Trophoblast cell (in vitro differentiated cells and primary cell): ENCODE results near the gene BRAP. TPM values are rescaled to one million over a fixed set of nuclear protein-coding genes. Genes with fewer than 3 reads are reported as not detected.

ENCODE experiments used
- DNase-seq, 2 donors: peaks; one replicate each; pipeline ENCODE4 v3.0.0-alpha.2; 2016
- H2AFZ ChIP-seq: 2 replicates; pipeline ENCODE4 v1.6.1; 2013; ENCODE audit warnings: low read length, moderate library complexity, mild to moderate bottlenecking; ENCODE audit not compliant: insufficient read depth, poor library complexity
- H2AK5ac ChIP-seq: 2 replicates; pipeline ENCODE4 v1.6.1; 2013; ENCODE audit warnings: mild to moderate bottlenecking, low read length
- H2BK120ac ChIP-seq: 2 replicates; pipeline ENCODE4 v1.6.1; 2013; ENCODE audit warnings: low read length, mild to moderate bottlenecking, moderate library complexity; ENCODE audit not compliant: insufficient read depth, poor library complexity
- H2BK12ac ChIP-seq: 2 replicates; pipeline ENCODE4 v1.6.1; 2013; ENCODE audit warnings: mild to moderate bottlenecking, low read length, moderate library complexity
- H2BK5ac ChIP-seq: 2 replicates; pipeline ENCODE4 v1.6.1; 2013; ENCODE audit warnings: low read length, low read depth, moderate library complexity, mild to moderate bottlenecking; ENCODE audit not compliant: poor library complexity
- H3K14ac ChIP-seq: 2 replicates; pipeline ENCODE4 v1.6.1; 2013; ENCODE audit warnings: mild to moderate bottlenecking, low read length
- H3K18ac ChIP-seq: 2 replicates; pipeline ENCODE4 v1.6.1; 2013; ENCODE audit warnings: mild to moderate bottlenecking, low read length
- H3K23ac ChIP-seq: 2 replicates; pipeline ENCODE4 v1.6.1; 2013; ENCODE audit warnings: low read length
- H3K27ac ChIP-seq: 2 replicates; pipeline ENCODE4 v1.5.1; 2013; ENCODE audit warnings: low read depth, mild to moderate bottlenecking, inconsistent platforms, low read length, moderate library complexity
- H3K27me3 ChIP-seq: 2 replicates; pipeline ENCODE4 v1.6.1; 2013; ENCODE audit warnings: inconsistent platforms, mild to moderate bottlenecking, low read length, moderate library complexity; ENCODE audit not compliant: insufficient read depth
- H3K36me3 ChIP-seq, 2 experiments: 1 replicate in 1 of 2; 2 replicates in 1 of 2; pipeline ENCODE4 v1.6.1; 2013; ENCODE audit warnings: low read length in 2 of 2, mild to moderate bottlenecking in 2 of 2, moderate library complexity in 1 of 2; ENCODE audit not compliant: insufficient read depth in 2 of 2, control insufficient read depth in 1 of 2
- H3K4ac ChIP-seq: 2 replicates; pipeline ENCODE4 v1.6.1; 2013; ENCODE audit warnings: low read depth, mild to moderate bottlenecking, low read length, moderate library complexity
- H3K4me1 ChIP-seq, 2 experiments: 1 replicate in 1 of 2; 2 replicates in 1 of 2; pipeline ENCODE4 v1.6.1; 2013; ENCODE audit warnings: low read length in 2 of 2, mild to moderate bottlenecking in 2 of 2, moderate library complexity in 1 of 2; ENCODE audit not compliant: insufficient read depth in 2 of 2, control insufficient read depth in 1 of 2
- H3K4me2 ChIP-seq: 2 replicates; pipeline ENCODE4 v1.6.1; 2013; ENCODE audit warnings: inconsistent platforms, mild to moderate bottlenecking, low read length, moderate library complexity
- H3K4me3 ChIP-seq: 2 replicates; pipeline ENCODE4 v1.5.1; 2013; ENCODE audit warnings: mild to moderate bottlenecking, low read depth, low read length, inconsistent platforms
- H3K79me1 ChIP-seq: one replicate; pipeline ENCODE4 v1.6.1; 2013; ENCODE audit warnings: low read length
- H3K79me2 ChIP-seq: 2 replicates; pipeline ENCODE4 v1.6.1; 2013; ENCODE audit warnings: low read length, mild to moderate bottlenecking; ENCODE audit not compliant: control insufficient read depth, insufficient read depth, poor library complexity
- H3K9ac ChIP-seq: 2 replicates; pipeline ENCODE4 v1.6.1; 2013; ENCODE audit warnings: mild to moderate bottlenecking, low read length
- H3K9me3 ChIP-seq: 2 replicates; pipeline ENCODE4 v1.6.1; 2013; ENCODE audit warnings: low read depth, mild to moderate bottlenecking, control low read depth, inconsistent platforms, low read length; ENCODE audit not compliant: insufficient read depth
- H4K12ac ChIP-seq: 2 replicates; pipeline ENCODE4 v1.6.1; 2013; ENCODE audit warnings: low read depth, mild to moderate bottlenecking, low read length, moderate library complexity
- H4K8ac ChIP-seq: 2 replicates; pipeline ENCODE4 v1.6.1; 2013; ENCODE audit warnings: low read depth, mild to moderate bottlenecking, low read length, moderate library complexity
- H4K91ac ChIP-seq: one replicate; pipeline ENCODE4 v1.6.1; 2013; ENCODE audit warnings: low read depth, mild to moderate bottlenecking, low read length, moderate library complexity
- WGBS: extraction: QIAGEN DNeasy Blood & Tissue Kit; methylation state at CpG from one replicate; pipeline ENCODE4 v1.1.7; 2013; ENCODE audit warnings: missing lambda C conversion rate; ENCODE audit not compliant: insufficient read length, insufficient coverage; ENCODE audit errors: extremely low coverage; 5-methylcytosine and 5-hydroxymethylcytosine counted together
- polyA plus RNA-seq: library from polyadenylated mRNA; stranded (reverse); fragments of 200-250 nt; gene quantifications from 2 replicates; pipeline ENCODE4 v1.2.3, GENCODE V29; 2013

BRAP gene
- 17.1 and 17.6 TPM in 2 replicates for polyA plus RNA-seq

GRCh38 chr12:111685811-111686573, at the start of gene BRAP, which contains the start of gene ACAD10:
TSS of gene BRAP (minus strand) at chr12:111685956. CDS start at chr12:111685792, 164 bp downstream.
TSS of gene ACAD10 (plus strand) at chr12:111686053. CDS start at chr12:111692710, 6,657 bp downstream.
- Histone ChIP-seq H3K9me3 (no peaks in the 10 kb centered on the region), H2AK5ac (peak within 1 kb of the TSS; percentile 1), H3K27me3 (no peaks in the 10 kb centered on the region), H3K27ac (peak within 1 kb of the TSS; percentile 53), H3K14ac (peak within 1 kb of the TSS; percentile 60), H3K18ac (peak within 1 kb of the TSS; percentile 85), H3K4ac (peak within 1 kb of the TSS; percentile 90), H3K23ac (no peak within 1 kb of the TSS), H2BK12ac (no peak within 1 kb of the TSS), H3K79me2 (peaks cover 7% of the 10 kb centered on the region), H2BK120ac (peak within 1 kb of the TSS; percentile 40), H4K12ac (peak within 1 kb of the TSS; percentile 87), H4K91ac (peak within 1 kb of the TSS; percentile 72), H3K9ac (peak within 1 kb of the TSS; percentile 97), H3K4me2 (peak within 1 kb of the TSS; percentile 85), H2BK5ac (peak within 1 kb of the TSS; percentile 52), H3K4me3 (peak within 1 kb of the TSS; percentile 81), H4K8ac (peak within 1 kb of the TSS; percentile 92), H3K79me1 (peaks cover 6% of the 10 kb centered on the region), H3K4me1 (peaks cover 5% of the 10 kb centered on the region in 2 experiments), H3K36me3 (peaks cover 11 to 12% of the 10 kb centered on the region in 2 experiments), H2AFZ (peak within 1 kb of the TSS; percentile 69)
- DNase-seq = peak; percentile 94 to 98
- no CpG with 5 or more reads among the region's 63 CpGs for WGBS

- no peak for DNase-seq
- H3K27ac ChIP-seq = no peak overlapping the region
- H4K8ac ChIP-seq = no peak overlapping the region
- H3K4me3 ChIP-seq = no peak overlapping the region
- no CpG with 5 or more reads among the region's 8 CpGs for WGBS
- no peak overlapping the region for H2AFZ ChIP-seq
- no peak overlapping the region for H2BK5ac ChIP-seq
- H2AK5ac ChIP-seq = no peak overlapping the region
- no peak overlapping the region for H3K23ac ChIP-seq
- no peak overlapping the region for H3K4me2 ChIP-seq
- H3K79me2 ChIP-seq = no peaks in the 10 kb centered on the region
- no peak overlapping the region for H3K9ac ChIP-seq
- peaks cover 9 to 17% of the 10 kb centered on the region in 2 experiments for H3K36me3 ChIP-seq
- H3K18ac ChIP-seq = no peak overlapping the region
- no peak overlapping the region for H2BK120ac ChIP-seq
- no peak overlapping the region for H3K14ac ChIP-seq
- H4K12ac ChIP-seq = no peak overlapping the region
- H3K4ac ChIP-seq = no peak overlapping the region
- H2BK12ac ChIP-seq = no peak overlapping the region
- H4K91ac ChIP-seq = no peak overlapping the region
- H3K27me3 ChIP-seq = no peaks in the 10 kb centered on the region
- no peaks in the 10 kb centered on the region for H3K4me1 ChIP-seq
- peaks cover 2% of the 10 kb centered on the region for H3K9me3 ChIP-seq
- H3K79me1 ChIP-seq = no peaks in the 10 kb centered on the region
Observed at GRCh38 chr12:111733340-111733915, 47.7 kb upstream of the BRAP start.

GRCh38 chr12:111732786-111733185, 47.0 kb upstream of the BRAP start:
- no peak overlapping the region for H3K4me3 ChIP-seq
- no peaks in the 10 kb centered on the region for H3K27me3 ChIP-seq
- H3K4ac ChIP-seq = no peak overlapping the region
- no peak overlapping the region for H3K18ac ChIP-seq
- no CpG with 5 or more reads among the region's 4 CpGs for WGBS
- no peak overlapping the region for H2AFZ ChIP-seq
- H4K8ac ChIP-seq = no peak overlapping the region
- H4K91ac ChIP-seq = no peak overlapping the region
- peaks cover 2% of the 10 kb centered on the region for H3K9me3 ChIP-seq
- H3K4me2 ChIP-seq = no peak overlapping the region
- no peak overlapping the region for H2BK12ac ChIP-seq
- H2AK5ac ChIP-seq = no peak overlapping the region
- no peak overlapping the region for H3K9ac ChIP-seq
- no peaks in the 10 kb centered on the region for H3K79me2 ChIP-seq
- no peak for DNase-seq
- no peak overlapping the region for H2BK5ac ChIP-seq
- no peaks in the 10 kb centered on the region for H3K79me1 ChIP-seq
- no peak overlapping the region for H2BK120ac ChIP-seq
- H3K23ac ChIP-seq = no peak overlapping the region
- H3K27ac ChIP-seq = no peak overlapping the region
- H3K14ac ChIP-seq = no peak overlapping the region
- no peaks in the 10 kb centered on the region for H3K4me1 ChIP-seq
- peaks cover 9 to 20% of the 10 kb centered on the region in 2 experiments for H3K36me3 ChIP-seq
- H4K12ac ChIP-seq = no peak overlapping the region

- H2AK5ac ChIP-seq = no peak overlapping the region
- H3K4me1 ChIP-seq = no peaks in the 10 kb centered on the region
- no peak overlapping the region for H3K18ac ChIP-seq
- H3K79me1 ChIP-seq = no peaks in the 10 kb centered on the region
- no peak overlapping the region for H3K4me3 ChIP-seq
- no peak for DNase-seq
- H4K12ac ChIP-seq = no peak overlapping the region
- no peak overlapping the region for H2BK5ac ChIP-seq
- H2BK120ac ChIP-seq = no peak overlapping the region
- H4K91ac ChIP-seq = no peak overlapping the region
- no peak overlapping the region for H2BK12ac ChIP-seq
- peaks cover 3 to 18% of the 10 kb centered on the region in 2 experiments for H3K36me3 ChIP-seq
- no peak overlapping the region for H3K4me2 ChIP-seq
- no peak overlapping the region for H3K14ac ChIP-seq
- no CpG with 5 or more reads among the region's 9 CpGs for WGBS
- no peaks in the 10 kb centered on the region for H3K79me2 ChIP-seq
- no peak overlapping the region for H3K27ac ChIP-seq
- no peak overlapping the region for H3K4ac ChIP-seq
- H4K8ac ChIP-seq = no peak overlapping the region
- no peaks in the 10 kb centered on the region for H3K27me3 ChIP-seq
- peaks cover 2% of the 10 kb centered on the region for H3K9me3 ChIP-seq
- no peak overlapping the region for H3K9ac ChIP-seq
- no peak overlapping the region for H3K23ac ChIP-seq
- no peak overlapping the region for H2AFZ ChIP-seq
Observed at GRCh38 chr12:111730420-111730819, 44.7 kb upstream of the BRAP start.
